Transverse colon (tissue), 4 donors: ENCODE data around the gene USP17L25. TPM values are rescaled to one million over a fixed set of nuclear protein-coding genes. Genes with fewer than 3 reads are reported as not detected.
"Not testable (repeated sequence)": the region's sequence is repeated elsewhere in the genome, so short reads cannot be mapped to it uniquely, and the experiment has no call there.

Experiments used
- DNase-seq: peaks from one replicate; pipeline ENCODE4 v3.0.0-alpha.2; 2019
- H3K27ac ChIP-seq, 4 donors: fragments of 200-600 bp; sonication (generic); 2 replicates each; pipeline ENCODE4 v1.5.1; 2016 to 2018; ENCODE audit warnings: inconsistent platforms in 4 of 4
- H3K27me3 ChIP-seq: fragments of 200-600 bp; sonication (generic); 2 replicates; pipeline ENCODE4 v1.5.1; 2017; ENCODE audit warnings: inconsistent platforms
- H3K36me3 ChIP-seq, 4 donors: fragments of 200-600 bp; sonication (generic); 2 replicates each; pipeline ENCODE4 v1.5.1; 2017 to 2019; ENCODE audit warnings: inconsistent platforms in 4 of 4
- H3K4me1 ChIP-seq, 4 donors: fragments of 200-600 bp; sonication (generic); 2 replicates each; pipeline ENCODE4 v1.5.1; 2017 to 2020; ENCODE audit warnings: inconsistent platforms in 4 of 4
- H3K4me3 ChIP-seq, 4 donors: fragments of 200-600 bp; sonication (generic); 1 replicate in 1 of 4; 2 replicates in 3 of 4; pipeline versions ENCODE4 v1.5.1 to v1.6.1; 2017 to 2019; ENCODE audit warnings: inconsistent platforms in 4 of 4
- H3K9me3 ChIP-seq, 2 donors: fragments of 200-600 bp; sonication (generic); 2 replicates each; pipeline ENCODE4 v1.5.1; 2017 to 2019; ENCODE audit warnings: inconsistent platforms in 2 of 2
- WGBS, 2 donors: methylation state at CpG; one replicate each; pipeline ENCODE4 v1.1.5; 2018; ENCODE audit warnings: low coverage in 1 of 2; 5-methylcytosine and 5-hydroxymethylcytosine counted together
- in situ Hi-C, 4 donors: fragments of 200-750 bp; cut with MboI; loops; one replicate each; pipeline versions ENCODE4 v1.15.0 to v1.15.1; 2017; ENCODE audit warnings: low sequenced_read_pairs in 3 of 4, low pct_ligation_motif_present in 1 of 4, low pct_unique_long_range_greater_than_20kb in 1 of 4
- intact Hi-C: fragments of 100-400 bp; cut with DNase I; formaldehyde crosslinking; loops from one replicate; pipeline ENCODE4 v1.15.1; 2023; ENCODE audit warnings: low total_unique reads
- total RNA-seq, 4 donors: library from RNA; depleted of rRNA; stranded (reverse); fragments of >200 nt; gene quantifications; one replicate each; pipeline ENCODE4 v1.1.0, GENCODE V29; 2016

The USP17L25 gene
- not detected for total RNA-seq

GRCh38 chr4:9329611-9330010 is at the start of gene USP17L25:
Gene USP17L25 (plus strand): TSS chr4:9329911. CDS start chr4:9329911, 0 bp downstream.
- H3K4me1 ChIP-seq, DNase-seq, H3K4me3 ChIP-seq, H3K27ac ChIP-seq, H3K9me3 ChIP-seq, H3K27me3 ChIP-seq, intact Hi-C loops, H3K36me3 ChIP-seq, in situ Hi-C loops: not testable (repeated sequence)
- WGBS, 2 donors = no CpG with 5 or more reads among the region's 15 CpGs

GRCh38 chr4:9324191-9324590 is 5.5 kb upstream of the USP17L25 start:
- in situ Hi-C loops, H3K36me3 ChIP-seq, H3K4me1 ChIP-seq, intact Hi-C loops, H3K27ac ChIP-seq, DNase-seq, H3K4me3 ChIP-seq, H3K27me3 ChIP-seq, H3K9me3 ChIP-seq: not testable (repeated sequence)
- WGBS, 2 donors = 83 to 84% methylated on average over 4 to 5 of the region's 13 CpGs

GRCh38 chr4:9324865-9325264 is 4.8 kb upstream of the USP17L25 start, which contains the start of gene USP17L24:
Gene USP17L24 (plus strand): TSS chr4:9325165. CDS start chr4:9325165, 0 bp downstream.
- in situ Hi-C loops, H3K27me3 ChIP-seq, intact Hi-C loops, H3K36me3 ChIP-seq, H3K9me3 ChIP-seq, H3K27ac ChIP-seq, DNase-seq, H3K4me3 ChIP-seq, H3K4me1 ChIP-seq: not testable (repeated sequence)
- WGBS, 2 donors = no CpG with 5 or more reads among the region's 15 CpGs

DNA sequence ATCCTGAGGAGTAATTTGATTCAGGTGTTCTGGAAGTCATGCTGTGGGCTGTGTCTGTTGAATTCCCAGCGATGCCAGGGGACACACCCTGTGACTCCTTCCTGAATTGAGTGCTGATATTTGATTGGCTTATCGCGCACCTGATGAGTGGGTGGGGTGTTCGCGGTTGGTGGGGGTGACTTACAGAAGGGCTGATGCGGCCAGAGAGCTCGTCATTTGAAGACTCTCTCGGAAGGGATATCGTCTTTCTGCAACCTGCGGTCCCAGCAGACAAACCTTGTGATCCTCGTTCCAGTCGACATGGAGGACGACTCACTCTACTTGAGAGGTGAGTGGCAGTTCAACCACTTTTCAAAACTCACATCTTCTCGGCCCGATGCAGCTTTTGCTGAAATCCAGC is 4.6 kb downstream of the USP17L25 start, which contains the start of gene USP17L26:
Gene USP17L26, plus strand, starts transcription at position 301 of the 400 bp plus-strand sequence. Its CDS starts 0 bp downstream, at position 301.
- WGBS, 2 donors = no CpG with 5 or more reads among the region's 15 CpGs
- H3K4me3 ChIP-seq, in situ Hi-C loops, H3K27ac ChIP-seq, DNase-seq, H3K9me3 ChIP-seq, H3K4me1 ChIP-seq, H3K27me3 ChIP-seq, H3K36me3 ChIP-seq, intact Hi-C loops: not testable (repeated sequence)

DNA sequence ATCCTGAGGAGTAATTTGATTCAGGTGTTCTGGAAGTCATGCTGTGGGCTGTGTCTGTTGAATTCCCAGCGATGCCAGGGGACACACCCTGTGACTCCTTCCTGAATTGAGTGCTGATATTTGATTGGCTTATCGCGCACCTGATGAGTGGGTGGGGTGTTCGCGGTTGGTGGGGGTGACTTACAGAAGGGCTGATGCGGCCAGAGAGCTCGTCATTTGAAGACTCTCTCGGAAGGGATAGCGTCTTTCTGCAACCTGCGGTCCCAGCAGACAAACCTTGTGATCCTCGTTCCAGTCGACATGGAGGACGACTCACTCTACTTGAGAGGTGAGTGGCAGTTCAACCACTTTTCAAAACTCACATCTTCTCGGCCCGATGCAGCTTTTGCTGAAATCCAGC is 9.4 kb downstream of the USP17L25 start, which contains the start of gene USP17L5:
Gene USP17L5, plus strand, starts transcription at position 301 of the 400 bp plus-strand sequence. Its CDS starts 0 bp downstream, at position 301.
- in situ Hi-C loops, H3K9me3 ChIP-seq, intact Hi-C loops, H3K4me3 ChIP-seq, H3K4me1 ChIP-seq, H3K27ac ChIP-seq, H3K36me3 ChIP-seq, DNase-seq, H3K27me3 ChIP-seq: not testable (repeated sequence)
- WGBS, 2 donors = no CpG with 5 or more reads among the region's 15 CpGs

DNA sequence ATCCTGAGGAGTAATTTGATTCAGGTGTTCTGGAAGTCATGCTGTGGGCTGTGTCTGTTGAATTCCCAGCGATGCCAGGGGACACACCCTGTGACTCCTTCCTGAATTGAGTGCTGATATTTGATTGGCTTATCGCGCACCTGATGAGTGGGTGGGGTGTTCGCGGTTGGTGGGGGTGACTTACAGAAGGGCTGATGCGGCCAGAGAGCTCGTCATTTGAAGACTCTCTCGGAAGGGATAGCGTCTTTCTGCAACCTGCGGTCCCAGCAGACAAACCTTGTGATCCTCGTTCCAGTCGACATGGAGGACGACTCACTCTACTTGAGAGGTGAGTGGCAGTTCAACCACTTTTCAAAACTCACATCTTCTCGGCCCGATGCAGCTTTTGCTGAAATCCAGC is 14.1 kb downstream of the USP17L25 start, which contains the start of gene USP17L27:
Gene USP17L27, plus strand, starts transcription at position 301 of the 400 bp plus-strand sequence. Its CDS starts 0 bp downstream, at position 301.
- DNase-seq, H3K36me3 ChIP-seq, H3K9me3 ChIP-seq, H3K4me1 ChIP-seq, intact Hi-C loops, H3K4me3 ChIP-seq, H3K27ac ChIP-seq, in situ Hi-C loops, H3K27me3 ChIP-seq: not testable (repeated sequence)
- WGBS, 2 donors = no CpG with 5 or more reads among the region's 15 CpGs

- H3K4me3 ChIP-seq, H3K9me3 ChIP-seq, DNase-seq, H3K27me3 ChIP-seq, H3K36me3 ChIP-seq, H3K27ac ChIP-seq, intact Hi-C loops, H3K4me1 ChIP-seq, in situ Hi-C loops: not testable (repeated sequence)
- WGBS, 2 donors = no CpG with 5 or more reads among the region's 15 CpGs
These were observed 18.9 kb downstream of the USP17L25 start, which contains the start of gene USP17L28 for GRCh38 chr4:9348593-9348992. Gene USP17L28 (plus strand): TSS chr4:9348893. CDS start chr4:9348893, 0 bp downstream.

GRCh38 chr4:9350866-9351265 is 21.2 kb downstream of the USP17L25 start:
- in situ Hi-C loops, H3K4me1 ChIP-seq, H3K27ac ChIP-seq, H3K27me3 ChIP-seq, H3K36me3 ChIP-seq, intact Hi-C loops, DNase-seq, H3K4me3 ChIP-seq, H3K9me3 ChIP-seq: not testable (repeated sequence)
- WGBS, 2 donors = no CpG with 5 or more reads among the region's 18 CpGs

- H3K4me1 ChIP-seq, H3K36me3 ChIP-seq, H3K9me3 ChIP-seq, H3K27ac ChIP-seq, H3K27me3 ChIP-seq, in situ Hi-C loops, intact Hi-C loops, H3K4me3 ChIP-seq, DNase-seq: not testable (repeated sequence)
- no CpG with 5 or more reads among the region's 15 CpGs for WGBS, 2 donors
These were observed 23.6 kb downstream of the USP17L25 start, which contains the start of gene USP17L29 for GRCh38 chr4:9353338-9353737. Gene USP17L29 (plus strand): TSS chr4:9353638. CDS start chr4:9353638, 0 bp downstream.

DNA sequence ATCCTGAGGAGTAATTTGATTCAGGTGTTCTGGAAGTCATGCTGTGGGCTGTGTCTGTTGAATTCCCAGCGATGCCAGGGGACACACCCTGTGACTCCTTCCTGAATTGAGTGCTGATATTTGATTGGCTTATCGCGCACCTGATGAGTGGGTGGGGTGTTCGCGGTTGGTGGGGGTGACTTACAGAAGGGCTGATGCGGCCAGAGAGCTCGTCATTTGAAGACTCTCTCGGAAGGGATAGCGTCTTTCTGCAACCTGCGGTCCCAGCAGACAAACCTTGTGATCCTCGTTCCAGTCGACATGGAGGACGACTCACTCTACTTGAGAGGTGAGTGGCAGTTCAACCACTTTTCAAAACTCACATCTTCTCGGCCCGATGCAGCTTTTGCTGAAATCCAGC is 33.1 kb downstream of the USP17L25 start, which contains the start of gene USP17L30:
Gene USP17L30, plus strand, starts transcription at position 301 of the 400 bp plus-strand sequence. Its CDS starts 0 bp downstream, at position 301.
- H3K27ac ChIP-seq, H3K4me1 ChIP-seq, DNase-seq, H3K9me3 ChIP-seq, H3K4me3 ChIP-seq, in situ Hi-C loops, H3K36me3 ChIP-seq, intact Hi-C loops, H3K27me3 ChIP-seq: not testable (repeated sequence)
- WGBS, 2 donors = no CpG with 5 or more reads among the region's 15 CpGs

- intact Hi-C loops, H3K27me3 ChIP-seq, H3K4me1 ChIP-seq, DNase-seq, H3K36me3 ChIP-seq, H3K4me3 ChIP-seq, in situ Hi-C loops, H3K9me3 ChIP-seq, H3K27ac ChIP-seq: not testable (repeated sequence)
- WGBS, 2 donors = 25% methylated on average over 1 of the region's 1 CpG; no CpG with 5 or more reads in 1 of the 2 donors
These were observed 50.2 kb downstream of the USP17L25 start for GRCh38 chr4:9379881-9380280.
